ENCODE measurements around the gene SHB.

Gene SHB

GRCh38 chr9:38024036-38024681 is 44.9 kb downstream of the SHB start:
- no peak for DNase-seq (ENCODE audit: low read depth)

GRCh38 chr9:38023661-38024035 is 45.4 kb downstream of the SHB start:
- no peak for DNase-seq (ENCODE audit: low read depth)

- no peak for DNase-seq (ENCODE audit: low read depth)
These were observed 46.0 kb downstream of the SHB start for GRCh38 chr9:38022995-38023394.

- no peak for DNase-seq (ENCODE audit: low read depth)
These were observed 46.7 kb downstream of the SHB start for GRCh38 chr9:38022203-38022895.

DNA sequence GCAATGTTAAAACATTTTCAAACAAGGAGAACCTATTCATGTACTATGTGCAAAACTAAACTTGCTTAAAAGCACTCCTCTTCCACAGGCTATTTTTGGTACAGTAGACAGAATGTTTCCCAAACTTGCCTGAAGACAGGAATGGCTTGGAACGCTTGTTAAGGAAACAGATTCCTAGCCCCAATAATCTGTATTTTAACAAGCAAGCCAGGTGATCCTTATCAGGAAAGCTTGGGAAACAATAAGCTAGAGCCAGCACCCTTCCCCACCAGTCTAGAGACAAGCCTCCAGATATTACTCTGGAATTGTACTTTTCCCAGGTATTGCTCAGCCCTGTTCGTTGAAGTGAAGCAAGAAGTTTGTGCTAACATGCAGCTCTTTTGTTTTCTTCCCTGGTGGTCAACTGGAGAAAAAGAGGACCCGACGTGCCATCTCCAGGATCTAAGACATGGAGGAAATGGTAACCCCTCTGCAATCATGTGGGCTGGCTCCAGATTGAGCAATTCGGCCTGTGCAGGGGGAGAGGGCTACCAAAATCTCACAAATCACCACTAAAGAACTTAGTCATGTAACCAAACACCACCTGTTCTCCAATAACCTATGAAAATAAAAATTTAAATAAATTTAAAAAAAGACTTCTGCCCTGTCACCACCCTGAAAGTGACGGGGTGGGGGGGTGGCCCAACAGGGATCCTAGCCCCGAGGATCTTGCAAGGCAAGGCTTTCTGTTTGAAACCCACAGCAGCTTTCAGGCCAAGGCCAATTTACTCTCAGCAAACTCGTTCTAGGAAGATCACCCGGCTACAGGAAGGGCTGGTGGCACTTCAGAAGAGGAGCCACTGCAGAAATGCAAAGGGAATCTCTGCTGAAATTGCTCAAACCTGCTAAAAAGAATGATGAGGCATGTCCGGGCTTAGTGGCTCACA is 48.6 kb downstream of the SHB start:
- DNase-seq (ENCODE audit: low read depth): no peak

DNA sequence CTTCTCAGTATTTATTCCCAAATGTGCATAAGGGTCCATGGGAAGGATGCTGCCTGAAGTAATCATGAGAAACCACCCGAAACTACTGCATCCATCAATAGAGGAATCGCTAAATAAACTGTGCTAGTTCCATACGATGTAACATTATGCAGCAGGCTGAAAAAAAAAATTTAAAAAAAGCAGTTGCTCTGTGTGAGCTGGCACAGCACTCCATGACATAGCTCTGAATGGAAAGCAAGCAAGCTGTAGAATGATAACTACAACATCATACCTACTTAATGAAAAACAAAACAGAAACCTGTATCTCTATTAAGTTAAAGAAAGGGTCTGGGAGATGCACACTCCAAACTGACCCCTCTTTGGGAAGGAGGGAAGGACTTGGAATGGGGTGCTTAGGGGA is 49.3 kb downstream of the SHB start:
- DNase-seq (ENCODE audit: low read depth): no peak

GRCh38 chr9:38018958-38019602 is 49.9 kb downstream of the SHB start:
- DNase-seq (ENCODE audit: low read depth): peak; percentile 51

- DNase-seq (ENCODE audit: low read depth): no peak
These were observed 50.6 kb downstream of the SHB start for GRCh38 chr9:38018241-38018957.

DNA sequence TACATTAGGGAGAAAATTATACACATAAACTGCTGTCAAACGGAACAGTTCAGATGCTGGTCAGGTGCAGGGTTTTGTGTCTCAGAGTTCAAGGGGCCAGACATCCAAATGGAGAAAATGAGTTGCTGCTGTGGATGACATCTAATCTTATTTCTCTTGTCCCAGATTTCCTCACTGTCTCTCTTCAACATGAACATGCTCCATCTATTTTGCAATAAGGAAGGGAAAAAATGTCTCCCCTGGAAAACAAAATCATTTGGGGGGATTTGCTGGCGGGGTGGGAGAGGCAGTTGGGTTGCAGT is 51.2 kb downstream of the SHB start:
- DNase-seq (ENCODE audit: low read depth): no peak

DNA sequence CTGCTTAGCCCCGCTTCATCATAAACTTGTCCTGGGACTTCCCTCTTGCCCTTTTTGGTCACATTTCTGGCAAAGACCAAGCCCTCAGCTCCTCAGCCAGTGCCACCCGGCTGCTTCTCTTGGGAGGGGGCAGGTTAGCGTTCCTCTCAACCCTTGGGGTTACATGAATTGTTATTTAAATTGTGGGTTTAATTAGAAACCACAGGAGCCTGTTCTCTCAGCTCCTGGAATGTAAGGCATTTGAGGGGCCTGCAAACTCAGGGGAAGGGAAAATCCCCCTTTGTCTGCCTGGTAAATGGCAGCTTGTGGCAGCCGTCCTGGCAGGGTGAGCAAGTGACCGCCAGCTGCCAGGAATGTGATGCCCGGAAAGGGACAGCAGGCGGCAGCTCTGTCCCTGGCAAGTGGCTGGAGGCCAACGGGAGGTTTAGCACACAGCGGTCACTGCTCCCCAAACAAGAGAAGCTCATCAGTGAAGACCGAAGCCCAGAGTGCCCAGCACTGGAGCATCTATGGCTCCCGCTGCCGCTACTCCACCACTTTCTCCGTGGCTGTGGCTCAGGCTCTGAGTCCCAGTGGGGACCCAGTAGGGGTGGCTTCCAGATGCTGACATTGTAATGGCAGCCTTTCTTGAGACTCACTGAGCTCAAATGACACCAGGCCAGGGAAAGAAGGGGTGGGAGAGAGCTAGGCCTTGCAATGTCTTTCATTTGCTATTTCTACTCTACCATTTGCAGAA is 51.7 kb downstream of the SHB start:
- DNase-seq (ENCODE audit: low read depth): no peak

- peak; percentile 61 for DNase-seq (ENCODE audit: low read depth)
These were observed 52.5 kb downstream of the SHB start for GRCh38 chr9:38016375-38017135.

- DNase-seq (ENCODE audit: low read depth): no peak
These were observed 53.1 kb downstream of the SHB start for GRCh38 chr9:38015906-38016305.

GRCh38 chr9:38015266-38015665 is 53.8 kb downstream of the SHB start:
- no peak for DNase-seq (ENCODE audit: low read depth)

DNA sequence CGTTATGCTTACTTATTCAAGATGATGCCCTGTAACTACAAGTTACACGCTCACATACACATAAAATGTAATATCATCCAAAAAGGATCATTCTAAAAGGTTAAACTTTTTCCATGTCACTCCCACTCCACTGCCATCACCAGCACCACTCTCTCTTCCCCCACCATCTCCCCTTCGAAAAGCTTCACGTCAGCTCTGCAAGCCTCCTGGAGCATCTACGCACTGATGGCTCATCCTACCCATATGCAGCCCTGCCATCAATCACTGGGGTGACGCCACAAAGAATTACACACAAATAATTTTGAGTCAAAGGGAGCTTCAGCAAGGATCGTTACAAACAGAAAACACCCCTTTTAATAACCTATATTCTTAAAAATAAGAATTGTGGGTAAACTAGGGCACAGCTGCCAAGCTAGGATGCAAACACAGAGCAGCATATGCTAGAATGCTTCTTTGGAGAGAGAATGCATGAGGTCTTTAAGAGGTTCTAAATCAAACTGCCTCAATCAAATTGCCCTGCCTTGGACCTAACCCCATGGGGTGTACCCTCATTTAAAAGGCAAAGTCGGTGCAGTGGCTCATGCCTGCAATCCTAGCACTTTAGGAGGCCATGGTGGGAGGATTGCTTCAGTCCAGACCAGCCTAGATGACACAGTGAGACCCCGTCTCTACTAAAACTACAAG is 56.1 kb downstream of the SHB start:
- DNase-seq (ENCODE audit: low read depth): no peak

GRCh38 chr9:38011991-38012390 is 57.0 kb downstream of the SHB start:
- no peak for DNase-seq (ENCODE audit: low read depth)

GRCh38 chr9:38010918-38011704 is 57.9 kb downstream of the SHB start:
- no peak for DNase-seq (ENCODE audit: low read depth)

- no peak for DNase-seq (ENCODE audit: low read depth)
These were observed 59.0 kb downstream of the SHB start for GRCh38 chr9:38009990-38010389.

GRCh38 chr9:38009035-38009501 is 60.0 kb downstream of the SHB start:
- DNase-seq (ENCODE audit: low read depth): no peak

All from GM04504 (cell line).